IPS-18c (cell line): ENCODE data around the gene SART3.
"Not testable (repeated sequence)": the region's sequence is repeated elsewhere in the genome, so short reads cannot be mapped to it uniquely, and the experiment has no call there.

Experiments
- H3K4me3 ChIP-seq: 2 replicates; pipeline ENCODE4 v1.7.0; 2013; ENCODE audit warnings: low read depth, mild to moderate bottlenecking, low read length, moderate library complexity; ENCODE audit not compliant: insufficient read depth
- H3K9me3 ChIP-seq: one replicate; pipeline ENCODE4 v1.6.1; 2013; ENCODE audit warnings: mild to moderate bottlenecking, low read length, moderate library complexity; ENCODE audit not compliant: control insufficient read depth, insufficient read depth

Gene SART3

GRCh38 chr12:108555383-108555782 lies 5.6 kb downstream of the SART3 start:
- H3K4me3 ChIP-seq, H3K9me3 ChIP-seq: not testable (repeated sequence)

- no peak overlapping the region for H3K4me3 ChIP-seq
These were observed 7.2 kb downstream of the SART3 start for GRCh38 chr12:108553799-108554198.

GRCh38 chr12:108551535-108551934 lies 9.4 kb downstream of the SART3 start:
- Histone ChIP-seq H3K4me3 (no peak overlapping the region), H3K9me3 (no peaks in the 10 kb centered on the region)

More at GRCh38 chr12:108553799-108554198, 7.2 kb downstream of the SART3 start:
- no peaks in the 10 kb centered on the region for H3K9me3 ChIP-seq

DNA sequence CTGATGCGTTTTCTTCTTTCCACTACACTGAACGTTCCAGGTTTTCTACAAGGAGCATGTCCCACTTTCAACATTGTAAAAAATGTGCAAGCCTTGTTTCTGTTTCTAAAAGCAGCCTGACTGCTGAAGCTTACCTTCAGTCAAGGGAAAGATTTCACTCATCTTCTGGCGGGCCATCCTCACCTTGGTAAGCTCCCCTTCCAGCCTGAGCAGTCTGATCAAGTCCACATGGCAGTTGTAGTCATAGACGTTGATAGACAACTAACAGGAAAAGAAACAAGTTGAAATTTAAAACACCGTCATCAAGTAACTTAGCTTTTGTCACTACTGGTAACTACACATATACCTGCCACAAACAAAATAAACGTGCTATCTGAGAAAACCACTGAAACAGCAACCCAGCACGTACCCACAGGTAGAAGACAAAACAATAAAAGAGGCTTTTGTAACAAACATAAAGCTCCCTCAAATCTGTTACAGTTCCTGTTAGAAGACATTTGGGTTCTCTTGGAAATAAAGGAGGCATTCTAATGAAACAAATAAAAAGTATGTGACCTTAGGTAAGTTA lies 11.9 kb downstream of the SART3 start:
- Histone ChIP-seq H3K9me3 (no peaks in the 10 kb centered on the region), H3K4me3 (no peak overlapping the region)

DNA sequence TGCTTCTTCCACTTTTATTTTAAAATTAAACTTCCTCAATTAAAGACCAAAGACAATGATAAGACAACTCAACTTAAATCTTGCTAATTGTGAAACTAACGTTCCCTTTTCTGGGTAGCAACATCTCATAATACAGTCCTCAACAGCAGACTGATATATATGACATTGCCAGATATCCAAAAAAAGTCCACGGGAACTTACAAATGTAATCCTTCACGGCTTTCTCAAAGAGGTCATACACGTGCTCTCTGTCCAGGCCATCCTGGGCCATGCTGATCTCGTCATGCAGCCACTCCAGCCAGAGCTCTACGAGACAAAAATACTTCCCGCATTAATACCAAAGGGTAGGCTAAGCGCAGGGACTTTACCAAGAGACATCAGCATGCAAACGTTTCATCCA lies 13.3 kb downstream of the SART3 start:
- H3K9me3 ChIP-seq = no peaks in the 10 kb centered on the region

GRCh38 chr12:108543652-108544051 lies 17.3 kb downstream of the SART3 start:
- Histone ChIP-seq H3K9me3 (no peaks in the 10 kb centered on the region), H3K4me3 (no peak overlapping the region)

More for the DNA sequence above, 13.3 kb downstream of the SART3 start:
- H3K4me3 ChIP-seq = no peak overlapping the region

- Histone ChIP-seq H3K4me3 (no peak overlapping the region), H3K9me3 (no peaks in the 10 kb centered on the region)
These were observed 18.7 kb downstream of the SART3 start for GRCh38 chr12:108542320-108542719.

DNA sequence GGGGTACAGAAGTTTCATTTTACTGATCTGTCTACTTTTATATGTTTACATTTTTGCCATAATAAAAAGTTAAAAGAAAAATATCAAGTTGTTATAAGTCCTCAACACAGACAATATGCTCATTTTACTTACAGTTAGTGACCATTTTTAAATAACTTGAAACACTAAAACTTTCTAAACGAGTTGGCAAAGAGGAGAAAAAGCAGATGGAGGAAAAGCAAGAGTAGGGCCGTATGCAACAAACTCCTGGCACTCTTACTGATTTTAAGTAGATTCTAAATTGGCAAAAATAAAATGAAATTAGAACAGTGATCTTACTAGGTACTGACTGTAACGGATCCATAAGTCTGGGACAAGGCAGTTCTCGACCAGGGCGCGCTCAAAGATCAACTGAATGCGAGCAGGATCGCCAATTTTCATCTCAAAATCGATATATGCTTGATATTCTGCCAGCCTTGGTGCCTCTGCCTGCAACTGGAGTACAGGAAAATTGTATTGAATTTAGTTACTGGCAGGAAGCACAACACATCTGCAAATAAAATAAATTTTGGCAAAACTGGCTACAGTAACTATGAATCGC lies 22.3 kb downstream of the SART3 start:
- Histone ChIP-seq H3K4me3 (no peak overlapping the region), H3K9me3 (no peaks in the 10 kb centered on the region)

- H3K4me3 ChIP-seq = no peak overlapping the region
- no peaks in the 10 kb centered on the region for H3K9me3 ChIP-seq
These were observed 22.8 kb downstream of the SART3 start for GRCh38 chr12:108538146-108538545.

DNA sequence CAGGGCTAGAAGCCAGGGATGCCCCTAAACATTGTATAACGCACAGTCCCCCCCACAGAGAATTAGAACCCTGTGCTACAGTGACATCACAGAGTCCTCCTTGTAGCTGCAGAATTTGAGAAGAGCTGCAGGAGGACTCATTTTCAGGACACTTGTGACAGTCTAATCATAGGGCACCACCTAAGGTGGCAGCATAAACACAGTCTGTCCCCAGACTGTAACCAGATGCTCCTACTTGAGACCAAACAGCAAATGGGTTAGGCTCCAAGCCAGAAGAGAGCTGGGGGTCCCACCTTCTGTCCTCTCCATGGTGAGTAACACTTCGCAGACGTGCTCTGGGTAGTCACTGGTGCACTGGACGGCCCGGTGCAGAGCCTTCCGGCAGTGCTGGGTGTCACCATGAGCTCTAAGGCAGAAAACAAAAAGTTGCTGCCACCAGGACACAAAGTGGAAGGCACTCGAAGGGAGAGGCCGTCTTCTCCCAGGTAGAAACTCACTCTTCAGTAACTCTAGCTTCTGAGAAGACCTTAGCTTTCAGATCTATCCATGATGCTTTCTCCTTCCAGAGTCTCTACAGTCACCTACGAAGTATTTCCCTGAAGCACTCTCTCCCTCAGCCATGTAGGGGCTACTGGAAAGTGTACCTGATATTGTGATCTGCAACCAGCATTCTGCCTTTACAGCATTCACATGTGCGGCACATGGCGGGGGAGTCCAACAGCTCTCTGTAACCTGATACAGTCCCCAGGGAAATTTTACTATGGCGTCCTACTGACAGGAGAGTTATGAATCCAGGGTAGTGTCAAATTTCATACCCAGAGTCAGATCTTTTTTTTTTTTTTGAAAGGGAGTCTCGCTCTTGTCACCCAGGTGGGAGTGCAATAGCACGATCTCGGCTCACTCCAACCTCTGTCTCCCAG lies 28.8 kb downstream of the SART3 start:
- Histone ChIP-seq H3K9me3 (no peaks in the 10 kb centered on the region), H3K4me3 (no peak overlapping the region)

GRCh38 chr12:108530161-108530560 lies 30.8 kb downstream of the SART3 start:
- Histone ChIP-seq H3K9me3 (no peaks in the 10 kb centered on the region), H3K4me3 (no peak overlapping the region)

DNA sequence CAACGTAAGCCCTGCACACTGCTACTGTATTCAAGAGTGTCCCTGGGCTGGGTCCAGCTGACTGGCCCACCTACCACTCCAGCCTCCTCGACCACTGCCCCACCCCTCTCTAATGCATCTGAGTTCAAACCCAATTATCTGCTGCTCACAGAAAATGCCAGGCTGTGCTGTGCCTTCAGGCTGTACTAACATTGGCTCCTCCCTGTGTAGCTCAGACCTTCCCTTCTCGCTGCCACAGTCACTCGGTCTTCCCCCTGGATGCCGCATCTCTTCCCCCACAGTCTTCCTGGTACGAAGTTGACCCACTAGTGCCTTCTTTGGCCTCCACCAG lies 33.8 kb downstream of the SART3 start:
- H3K4me3 ChIP-seq = no peak overlapping the region

DNA sequence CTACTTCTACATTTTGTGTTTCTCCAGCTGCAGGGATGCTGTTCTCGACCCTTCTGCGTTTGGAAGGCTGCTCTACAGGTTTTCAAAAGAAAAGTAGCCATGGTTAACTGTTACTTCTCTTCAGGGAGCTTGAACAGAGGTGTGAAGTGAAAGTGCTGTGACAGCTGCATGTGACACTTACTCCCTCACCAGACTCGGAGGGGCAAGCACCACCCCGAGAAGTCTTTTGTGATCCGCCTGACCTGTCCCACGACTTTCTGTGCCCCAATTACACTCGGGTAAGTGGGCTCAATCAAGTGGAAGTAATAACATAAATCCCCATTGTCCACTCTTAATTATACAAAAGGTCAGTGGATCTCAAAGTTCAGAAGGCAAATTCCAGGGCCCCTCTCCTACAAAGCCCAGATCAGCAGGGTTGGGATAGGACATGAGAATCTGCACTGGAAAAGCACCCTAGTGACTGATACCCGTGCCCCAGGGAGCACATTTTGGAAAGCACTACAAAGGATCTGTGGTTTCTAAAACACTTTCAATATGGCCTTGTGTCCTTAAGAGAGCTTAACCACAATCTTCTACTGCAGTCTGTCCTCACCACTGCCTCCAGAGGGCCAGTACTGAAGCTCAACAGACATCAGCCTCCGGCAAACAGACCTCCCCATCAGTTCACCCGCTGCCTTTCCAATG lies 34.3 kb downstream of the SART3 start:
- no peak overlapping the region for H3K4me3 ChIP-seq
- no peaks in the 10 kb centered on the region for H3K9me3 ChIP-seq

More for the DNA sequence above, 33.8 kb downstream of the SART3 start:
- H3K9me3 ChIP-seq = no peaks in the 10 kb centered on the region

- no peak overlapping the region for H3K4me3 ChIP-seq
- H3K9me3 ChIP-seq = no peaks in the 10 kb centered on the region
These were observed 35.3 kb downstream of the SART3 start for GRCh38 chr12:108525681-108526080.

- H3K4me3 ChIP-seq = no peak overlapping the region
- no peaks in the 10 kb centered on the region for H3K9me3 ChIP-seq
These were observed 37.6 kb downstream of the SART3 start for GRCh38 chr12:108523365-108523764.

DNA sequence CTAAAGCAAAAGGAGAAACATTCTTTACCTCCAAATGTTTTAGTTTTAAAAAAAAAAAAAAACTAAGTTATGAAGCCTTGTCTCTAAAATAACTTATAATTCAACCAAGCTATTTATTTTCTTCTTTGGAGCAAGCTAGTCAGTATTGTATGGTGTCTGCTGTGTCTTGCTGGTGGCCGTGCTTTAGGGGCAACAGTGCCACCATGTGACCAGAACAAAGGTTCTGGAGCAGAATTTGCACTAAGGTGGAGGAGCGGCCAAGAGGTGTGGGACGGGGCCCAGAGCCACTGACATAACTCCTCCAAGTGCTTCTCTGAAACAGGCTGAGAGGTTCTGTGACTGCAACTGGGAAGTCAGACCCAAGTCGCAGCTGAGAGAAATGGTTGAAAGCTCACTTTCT lies 41.4 kb downstream of the SART3 start:
- Histone ChIP-seq H3K4me3 (no peak overlapping the region), H3K9me3 (peaks cover 2% of the 10 kb centered on the region)

DNA sequence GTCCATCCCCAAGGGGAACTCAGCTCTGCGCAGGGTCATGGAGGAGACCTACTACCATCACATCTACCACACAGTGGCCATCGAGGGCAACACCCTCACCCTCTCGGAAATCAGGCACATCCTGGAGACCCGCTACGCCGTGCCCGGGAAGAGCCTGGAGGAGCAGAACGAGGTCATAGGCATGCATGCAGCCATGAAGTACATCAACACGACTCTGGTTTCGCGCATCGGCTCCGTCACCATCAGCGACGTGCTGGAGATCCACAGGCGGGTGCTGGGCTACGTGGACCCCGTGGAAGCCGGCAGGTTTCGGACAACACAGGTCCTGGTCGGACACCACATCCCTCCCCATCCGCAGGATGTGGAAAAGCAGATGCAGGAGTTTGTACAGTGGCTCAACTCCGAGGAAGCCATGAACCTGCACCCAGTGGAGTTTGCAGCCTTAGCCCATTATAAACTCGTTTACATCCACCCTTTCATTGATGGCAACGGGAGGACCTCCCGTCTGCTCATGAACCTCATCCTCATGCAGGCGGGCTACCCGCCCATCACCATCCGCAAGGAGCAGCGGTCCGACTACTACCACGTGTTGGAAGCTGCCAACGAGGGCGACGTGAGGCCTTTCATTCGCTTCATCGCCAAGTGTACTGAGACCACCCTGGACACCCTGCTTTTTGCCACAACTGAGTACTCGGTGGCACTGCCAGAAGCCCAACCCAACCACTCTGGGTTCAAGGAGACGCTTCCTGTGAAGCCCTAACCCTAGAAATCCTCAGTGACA lies 42.1 kb downstream of the SART3 start:
- peaks cover 2% of the 10 kb centered on the region for H3K9me3 ChIP-seq
- no peak overlapping the region for H3K4me3 ChIP-seq
